HepG2 (cell line): ENCODE measurements around the gene CAPSL. TPM values are rescaled to one million over a fixed set of nuclear protein-coding genes. Genes with fewer than 3 reads are reported as not detected.

Experiments used
- ATAC-seq: fragments of 200-7000 bp; cut with Tn5 transposase; 3 replicates; pipeline ENCODE4 v1.9.1; 2020; ENCODE audit warnings: mild to moderate bottlenecking, moderate library complexity
- BruUV-seq: library from RNA; stranded (reverse); fragments of 400-500 nt; replicated peaks from 2 replicates; lab custom pipeline; 2021; lab: Mats Ljungman, UMichigan
- CTCF ChIA-PET: fragments of 300-600 bp; formaldehyde crosslinking; extraction: SDS; loops from one replicate; lab custom pipeline; 2021; ENCODE audit warnings: low total read pairs, inconsistent platforms, low intra/inter-chr PET ratio; lab: Yijun Ruan, JAX
- POLR2A ChIA-PET: fragments of 350-600 bp; sonication (Branson Sonifier 250); formaldehyde crosslinking; loops from one replicate; lab custom pipeline; 2020; ENCODE audit warnings: antibody characterized with exemption, inconsistent platforms; lab: Yijun Ruan, JAX
- DNase-seq: peaks from one replicate; pipeline ENCODE4 v3.0.0-alpha.2; 2015; ENCODE audit warnings: low spot score
- FAIRE-seq: peaks from 3 replicates; lab custom pipeline; 2011; peaks lifted over from hg19 to GRCh38; lab: Jason Lieb, UNC
- H2AFZ ChIP-seq: one replicate; pipeline ENCODE4 v1.6.1; 2011; ENCODE audit warnings: low read length, inconsistent platforms
- H3K27ac ChIP-seq: fragments of 300-600 bp; 3 replicates; pipeline ENCODE4 v1.8.0; 2011; ENCODE audit warnings: mixed run types, mild to moderate bottlenecking, mixed read lengths, low read length, inconsistent platforms; ENCODE audit not compliant: insufficient read depth; ENCODE audit errors: extremely low read length
- H3K27me3 ChIP-seq, 2 experiments: fragments of 200-600 bp in 1 of 2; 2 replicates in 1 of 2; 3 replicates in 1 of 2; pipeline versions ENCODE4 v1.6.0 to v1.8.0; 2011; ENCODE audit warnings: low read length in 2 of 2, mild to moderate bottlenecking in 2 of 2, moderate library complexity in 2 of 2, inconsistent platforms in 1 of 2; ENCODE audit not compliant: insufficient read depth in 2 of 2, control insufficient read depth in 1 of 2
- H3K36me3 ChIP-seq, 2 experiments: fragments of 200-600 bp in 1 of 2; replicated peaks in 1 of 2; 2 replicates in 1 of 2; 3 replicates in 1 of 2; pipeline versions ENCODE4 v1.5.1 to v1.8.0; 2011; ENCODE audit warnings: low read length in 2 of 2, inconsistent platforms in 1 of 2; ENCODE audit not compliant: insufficient read depth in 2 of 2, control insufficient read depth in 1 of 2
- H3K4me1 ChIP-seq: 2 replicates; pipeline ENCODE4 v1.5.1; 2012; ENCODE audit warnings: low read length, inconsistent platforms; ENCODE audit not compliant: insufficient read depth
- H3K4me2 ChIP-seq: 2 replicates; pipeline ENCODE4 v1.6.0; 2011; ENCODE audit warnings: low read depth, low read length, inconsistent platforms
- H3K4me3 ChIP-seq, 3 experiments: fragments of 200-600 bp in 1 of 3; sonication (generic), shearing (Covaris generic) in 1 of 3; replicated peaks in 1 of 3; 2 replicates each; pipeline ENCODE4 v1.5.1; 2011 to 2016; ENCODE audit warnings: low read length in 3 of 3, inconsistent platforms in 2 of 3, low read depth in 2 of 3, mild to moderate bottlenecking in 2 of 3, control low read depth in 1 of 3, mixed read lengths in 1 of 3; ENCODE audit not compliant: insufficient read depth in 1 of 3
- H3K79me2 ChIP-seq: one replicate; pipeline ENCODE4 v1.6.1; 2011; ENCODE audit warnings: low read length, inconsistent platforms; ENCODE audit not compliant: insufficient read depth
- H3K9ac ChIP-seq: 2 replicates; pipeline ENCODE4 v1.6.0; 2011; ENCODE audit warnings: mild to moderate bottlenecking, low read depth, low read length, inconsistent platforms; ENCODE audit not compliant: insufficient read depth
- H3K9me3 ChIP-seq: 2 replicates; pipeline ENCODE4 v1.5.1; 2012; ENCODE audit warnings: mild to moderate bottlenecking, low read length
- H4K20me1 ChIP-seq: 2 replicates; pipeline ENCODE4 v1.6.0; 2011; ENCODE audit warnings: inconsistent platforms, mild to moderate bottlenecking, low read length, moderate library complexity; ENCODE audit not compliant: insufficient read depth
- ARID5B ChIP-seq: IDR thresholded peaks from 2 replicates; pipeline ENCODE4 v1.4.0; 2020; ENCODE audit warnings: mild to moderate bottlenecking, missing genetic modification reagents
- ATM ChIP-seq: fragments of 450-650 bp; IDR thresholded peaks from 2 replicates; pipeline ENCODE4 v1.7.1; 2017; ENCODE audit warnings: mild to moderate bottlenecking, borderline replicate concordance
- GMEB1 ChIP-seq: sonication (generic); formaldehyde crosslinking; IDR thresholded peaks from 2 replicates; pipeline ENCODE4 v1.5.1; 2020; ENCODE audit warnings: missing genetic modification reagents, mild to moderate bottlenecking, borderline replicate concordance
- HINFP ChIP-seq: sonication (generic); formaldehyde crosslinking; IDR thresholded peaks from 2 replicates; pipeline ENCODE4 v1.4.0; 2020; ENCODE audit warnings: low read depth, mild to moderate bottlenecking, missing genetic modification reagents
- KDM6A ChIP-seq: IDR thresholded peaks from 2 replicates; pipeline ENCODE4 v1.6.1; 2016; ENCODE audit warnings: low read depth
- NONO ChIP-seq, 2 experiments: fragments of 450-650 bp in 1 of 2; sonication (generic) in 1 of 2; formaldehyde crosslinking in 1 of 2; IDR thresholded peaks in 1 of 2; conservative IDR thresholded peaks in 1 of 2; 2 replicates each; pipeline versions ENCODE4 v1.6.1 to v1.8.0; 2017 to 2022; ENCODE audit warnings: mild to moderate bottlenecking in 1 of 2, missing genetic modification reagents in 1 of 2, moderate library complexity in 1 of 2
- TCF12 ChIP-seq, 2 experiments: fragments of 450-650 bp in 1 of 2; sonication (generic) in 1 of 2; formaldehyde crosslinking in 1 of 2; IDR thresholded peaks; 2 replicates each; pipeline versions ENCODE4 v1.6.1 to v1.8.0; 2017 to 2022; ENCODE audit warnings: antibody characterized with exemption in 1 of 2, mild to moderate bottlenecking in 1 of 2, missing genetic modification reagents in 1 of 2, moderate library complexity in 1 of 2
- ZNF225 ChIP-seq: sonication (generic); formaldehyde crosslinking; IDR thresholded peaks from 2 replicates; pipeline ENCODE4 v1.4.0; 2020; ENCODE audit warnings: mild to moderate bottlenecking, missing genetic modification reagents
- WGBS: methylation state at CpG from one replicate; pipeline ENCODE4 v1.1.6; 2017; ENCODE audit warnings: low lambda C conversion rate; 5-methylcytosine and 5-hydroxymethylcytosine counted together
- in situ Hi-C: cut with HindIII; loops from 2 replicates; pipeline ENCODE4 v1.10.0; 2017; ENCODE audit warnings: low pct_unique_long_range_greater_than_20kb; ENCODE audit not compliant: extremely low pct_ligation_motif_present
- intact Hi-C: fragments of 100-400 bp; cut with micrococcal nuclease; formaldehyde crosslinking; loops from one replicate; pipeline ENCODE4 v1.10.0; 2022; ENCODE audit not compliant: unreplicated experiment
- polyA plus RNA-seq, 8 experiments: library from polyadenylated mRNA; depleted of rRNA in 3 of 8; stranded (reverse) in 7 of 8; unstranded in 1 of 8; fragments of >200 nt; fragmentation: Illumina TruSeq in 4 of 8; extraction: Trizol in 4 of 8; gene quantifications; 2 replicates each; pipeline versions ENCODE4 v1.2.1 to v1.2.3, GENCODE V29; 2011 to 2016; ENCODE audit warnings: low read depth in 4 of 8, missing spikeins in 1 of 8, mixed read lengths in 1 of 8; ENCODE audit not compliant: insufficient read depth in 1 of 8
- total RNA-seq, 5 experiments: library from RNA; depleted of rRNA; stranded (reverse); fragments of >200 nt; fragmentation: Illumina TruSeq; extraction: Trizol; gene quantifications; 2 replicates each; pipeline ENCODE4 v1.2.3, GENCODE V29; 2016; ENCODE audit warnings: low read depth in 1 of 5
- TF ChIP-seq, protein P1 (sequence below): sonication (generic); formaldehyde crosslinking; IDR thresholded peaks from 2 replicates; pipeline ENCODE4 v1.9.0; 2022; ENCODE audit warnings: low read depth, missing genetic modification reagents

The CAPSL gene
- total and polyA plus RNA-seq, 2 of the 13 experiments (the other 11 are each of a cell fraction or from before 2014, with no cell fraction given) = not detected

DNA sequence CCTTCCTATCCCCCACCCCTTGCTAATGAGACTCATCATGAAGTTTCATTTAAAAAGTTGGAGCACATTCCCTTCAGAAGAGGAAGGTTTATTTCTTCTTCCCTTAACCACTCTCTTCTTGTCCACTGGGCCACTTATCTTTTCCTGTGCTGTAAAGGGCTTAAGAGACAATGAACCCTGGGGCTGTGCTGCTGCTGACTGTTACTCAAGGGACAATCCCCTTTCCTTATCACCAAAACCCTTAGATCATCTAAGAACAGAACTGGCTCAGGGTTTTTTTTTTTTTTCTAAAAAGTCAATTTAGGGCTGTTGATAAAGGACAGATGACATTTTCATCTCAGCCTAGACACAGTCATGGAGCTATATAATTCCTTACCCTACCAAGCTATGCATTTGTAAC lies 29.6 kb downstream of the CAPSL start (continued):
- no peak for TF ChIP-seq HINFP (CRISPR knock-in tag)
- TF ChIP-seq, all 625 proteins: peak for 0

DNA sequence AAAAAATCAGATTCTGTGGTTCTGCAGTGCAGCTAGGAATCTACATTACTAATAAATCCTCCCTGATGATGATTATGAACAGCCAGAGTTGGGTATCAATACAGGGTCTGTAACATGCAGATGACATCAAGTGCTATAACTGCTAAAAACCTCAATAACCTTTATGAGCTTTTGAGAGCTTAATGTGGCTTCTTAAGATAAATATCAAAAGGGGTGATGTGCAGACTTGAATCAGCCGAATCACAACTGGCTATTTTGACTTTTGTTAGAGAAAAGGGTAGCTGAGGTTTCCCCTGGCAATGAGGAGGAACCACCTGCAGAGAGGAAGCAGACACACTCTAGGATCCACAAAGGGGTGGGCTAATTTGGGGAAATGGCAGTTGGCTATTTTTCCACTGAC lies 30.2 kb downstream of the CAPSL start:
- TF ChIP-seq KDM6A (CRISPR knock-in tag) (no peak), ATM (no peak), GMEB1 (CRISPR knock-in tag) (no peak), ARID5B (CRISPR knock-in tag) (no peak), ZNF225 (no peak), NONO (IDR thresholded peaks at IDR 0.05) (no peak), NONO (CRISPR knock-in tag; conservative IDR thresholded peaks at IDR 0.05) (no peak), TCF12 (IDR thresholded peaks at IDR 0.05) (no peak), TCF12 (CRISPR knock-in tag; IDR thresholded peaks at IDR 0.05) (no peak)
- TF ChIP-seq, protein P1, sequence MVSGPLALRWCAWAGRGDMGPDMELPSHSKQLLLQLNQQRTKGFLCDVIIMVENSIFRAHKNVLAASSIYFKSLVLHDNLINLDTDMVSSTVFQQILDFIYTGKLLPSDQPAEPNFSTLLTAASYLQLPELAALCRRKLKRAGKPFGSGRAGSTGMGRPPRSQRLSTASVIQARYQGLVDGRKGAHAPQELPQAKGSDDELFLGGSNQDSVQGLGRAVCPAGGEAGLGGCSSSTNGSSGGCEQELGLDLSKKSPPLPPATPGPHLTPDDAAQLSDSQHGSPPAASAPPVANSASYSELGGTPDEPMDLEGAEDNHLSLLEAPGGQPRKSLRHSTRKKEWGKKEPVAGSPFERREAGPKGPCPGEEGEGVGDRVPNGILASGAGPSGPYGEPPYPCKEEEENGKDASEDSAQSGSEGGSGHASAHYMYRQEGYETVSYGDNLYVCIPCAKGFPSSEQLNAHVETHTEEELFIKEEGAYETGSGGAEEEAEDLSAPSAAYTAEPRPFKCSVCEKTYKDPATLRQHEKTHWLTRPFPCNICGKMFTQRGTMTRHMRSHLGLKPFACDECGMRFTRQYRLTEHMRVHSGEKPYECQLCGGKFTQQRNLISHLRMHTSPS (CRISPR knock-in tag) = no peak
- no peak for FAIRE-seq
- Histone ChIP-seq H3K9ac (no peak overlapping the region), H3K36me3 (no peaks in the 10 kb centered on the region), H3K4me1 (no peaks in the 10 kb centered on the region), H4K20me1 (no peaks in the 10 kb centered on the region), H3K27ac (no peak overlapping the region), H3K4me2 (no peak overlapping the region), H3K4me3 (no peak overlapping the region), H3K27me3 (no peaks in the 10 kb centered on the region), H3K79me2 (no peaks in the 10 kb centered on the region), H3K9me3 (no peaks in the 10 kb centered on the region), H2AFZ (no peak overlapping the region)
- intact Hi-C loops (no loop called here), in situ Hi-C loops (no loop called here)
- no TSS peak for BruUV-seq
- ATAC-seq = no peak
- ChIA-PET POLR2A (no interaction called here), CTCF (no interaction called here)
- no peak for DNase-seq
- 0% methylated on average over 1 of the region's 1 CpG for WGBS
